GM13976 (cell line): Measurements from ENCODE around the gene ANKS6.
"Not testable (repeated sequence)": the region's sequence is repeated elsewhere in the genome, so short reads cannot be mapped to it uniquely, and the experiment has no call there.

Source experiments
- DNase-seq: peaks from one replicate; pipeline ENCODE4 v3.0.0; 2012; ENCODE audit warnings: low spot score
- in situ Hi-C: fragments of 300-500 bp; cut with MboI; formaldehyde crosslinking; loops from one replicate; pipeline ENCODE4 v1.12.0; 2022; ENCODE audit warnings: low sequenced_read_pairs, mixed read lengths, inconsistent platforms; ENCODE audit not compliant: unreplicated experiment
- TF ChIP-seq, protein P1 (sequence below): IDR thresholded peaks from 2 replicates; pipeline ENCODE4 v1.5.1; 2012; ENCODE audit warnings: borderline replicate concordance, mild to moderate bottlenecking; ENCODE audit not compliant: insufficient read depth; ENCODE audit errors: extremely low read depth, missing control alignments, control extremely low read depth

ANKS6 gene

DNA sequence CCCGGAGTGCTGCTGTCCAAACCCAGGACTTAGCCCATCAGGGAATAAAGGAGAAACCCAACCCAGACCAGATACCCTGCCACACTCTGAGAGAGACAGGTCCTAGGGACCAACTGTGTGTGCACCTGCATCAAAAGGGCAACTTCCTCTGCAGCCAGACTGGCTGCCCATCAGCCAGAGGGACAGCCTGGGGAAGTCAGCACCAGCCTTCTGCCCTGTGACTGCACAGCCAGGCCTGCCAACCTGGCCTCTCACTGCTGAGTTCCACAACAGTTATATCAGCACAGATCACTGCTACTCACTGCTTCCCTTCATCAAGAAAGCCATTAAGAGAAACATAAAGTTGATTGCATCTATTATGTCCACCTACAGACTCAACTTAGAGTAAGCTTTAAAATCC is 105.7 kb downstream of the ANKS6 start:
- TF ChIP-seq, protein P1, sequence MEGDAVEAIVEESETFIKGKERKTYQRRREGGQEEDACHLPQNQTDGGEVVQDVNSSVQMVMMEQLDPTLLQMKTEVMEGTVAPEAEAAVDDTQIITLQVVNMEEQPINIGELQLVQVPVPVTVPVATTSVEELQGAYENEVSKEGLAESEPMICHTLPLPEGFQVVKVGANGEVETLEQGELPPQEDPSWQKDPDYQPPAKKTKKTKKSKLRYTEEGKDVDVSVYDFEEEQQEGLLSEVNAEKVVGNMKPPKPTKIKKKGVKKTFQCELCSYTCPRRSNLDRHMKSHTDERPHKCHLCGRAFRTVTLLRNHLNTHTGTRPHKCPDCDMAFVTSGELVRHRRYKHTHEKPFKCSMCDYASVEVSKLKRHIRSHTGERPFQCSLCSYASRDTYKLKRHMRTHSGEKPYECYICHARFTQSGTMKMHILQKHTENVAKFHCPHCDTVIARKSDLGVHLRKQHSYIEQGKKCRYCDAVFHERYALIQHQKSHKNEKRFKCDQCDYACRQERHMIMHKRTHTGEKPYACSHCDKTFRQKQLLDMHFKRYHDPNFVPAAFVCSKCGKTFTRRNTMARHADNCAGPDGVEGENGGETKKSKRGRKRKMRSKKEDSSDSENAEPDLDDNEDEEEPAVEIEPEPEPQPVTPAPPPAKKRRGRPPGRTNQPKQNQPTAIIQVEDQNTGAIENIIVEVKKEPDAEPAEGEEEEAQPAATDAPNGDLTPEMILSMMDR = no peak
- in situ Hi-C loops = no loop called here
- no peak for DNase-seq

GRCh38 chr9:98688710-98689495 is 107.5 kb downstream of the ANKS6 start:
- TF ChIP-seq, protein P1 = no peak
- DNase-seq = no peak
- in situ Hi-C loops = no loop called here

DNA sequence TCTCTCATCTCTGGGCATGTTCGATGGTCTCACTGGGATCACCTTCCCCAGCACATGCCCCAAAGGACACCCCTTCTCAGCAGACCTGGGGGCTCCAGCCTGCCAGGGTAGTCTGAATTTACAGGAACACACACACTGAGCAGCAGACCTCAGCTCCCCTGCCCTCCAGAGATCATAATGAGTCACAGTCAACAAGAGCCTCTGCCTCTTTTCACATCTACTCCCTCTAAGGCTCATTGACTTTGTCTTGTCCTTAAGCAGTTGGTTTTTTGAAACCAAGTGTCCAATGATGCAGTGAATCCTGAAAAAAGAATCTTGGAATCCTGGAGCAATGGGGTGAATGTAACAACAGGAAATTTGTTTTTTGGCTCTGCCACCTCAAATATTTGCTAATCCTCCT is 108.4 kb downstream of the ANKS6 start:
- in situ Hi-C loops = no loop called here
- TF ChIP-seq, protein P1 = no peak
- no peak for DNase-seq

GRCh38 chr9:98686961-98687855 is 109.1 kb downstream of the ANKS6 start:
- in situ Hi-C loops = no loop called here
- DNase-seq = no peak
- TF ChIP-seq, protein P1 = no peak

DNA sequence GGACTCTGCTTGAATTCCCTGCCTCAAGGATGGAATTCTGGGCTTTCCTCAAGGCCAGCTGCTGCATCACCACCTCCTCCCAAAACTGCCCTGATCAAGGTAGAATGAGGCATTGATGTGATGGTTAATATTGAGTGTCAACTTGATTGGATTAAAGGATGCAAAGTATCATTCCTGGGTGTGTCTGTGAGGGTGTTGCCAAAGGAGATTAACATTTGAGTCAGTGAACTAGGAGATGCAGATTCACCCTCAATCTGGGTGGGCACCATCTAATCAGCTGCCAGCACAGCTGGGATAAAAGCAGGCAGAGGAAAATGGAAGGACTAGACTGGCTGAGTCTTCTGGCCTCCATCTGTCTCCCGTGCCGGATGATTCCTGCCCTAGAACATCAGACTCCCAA is 111.5 kb downstream of the ANKS6 start:
- DNase-seq, in situ Hi-C loops: not testable (repeated sequence)
